Measurements from ENCODE around the gene NAT16. TPM values are rescaled to one million over a fixed set of nuclear protein-coding genes. Genes with fewer than 3 reads are reported as not detected.
"Not testable (repeated sequence)": the region's sequence is repeated elsewhere in the genome, so short reads cannot be mapped to it uniquely, and the experiment has no call there.

The NAT16 gene
- total RNA-seq, 6 experiments from 2014 or later: not detected

DNA sequence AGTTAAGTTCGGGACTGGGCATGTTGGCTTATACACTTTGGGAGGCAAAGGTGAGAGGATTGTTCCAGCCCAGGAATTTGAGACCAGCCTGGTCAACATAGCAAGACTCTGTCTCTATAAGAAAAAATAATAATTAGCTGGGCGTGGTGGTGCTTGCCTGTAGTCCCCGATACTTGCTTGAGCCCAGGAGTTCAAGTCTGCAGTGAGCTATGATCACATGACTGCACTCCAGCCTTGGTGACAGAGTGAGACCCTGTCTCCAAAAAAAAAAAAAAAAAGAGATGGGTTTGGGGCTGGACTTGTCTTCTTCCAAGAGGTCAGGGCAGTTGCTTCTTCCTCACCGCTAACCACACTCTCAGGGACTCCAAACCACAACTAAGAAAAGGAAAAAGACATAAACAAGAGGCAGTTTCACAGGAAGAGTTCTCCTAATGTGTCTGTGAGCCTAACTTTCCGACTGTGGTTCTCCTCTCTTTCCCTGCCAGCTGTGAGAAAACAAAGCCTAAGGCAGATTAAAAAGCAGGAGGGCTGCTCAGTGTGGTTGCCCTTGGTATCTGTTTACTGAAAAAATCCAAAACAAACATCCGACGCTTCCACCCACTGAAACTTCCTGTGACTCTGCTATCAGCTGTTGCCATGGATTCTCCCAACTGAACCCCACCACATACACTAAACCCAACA, 55.6 kb downstream of the NAT16 start:
- Mint-ChIP-seq H3K27ac (peak overlapping the region; percentile 98), H3K9me3 (peaks cover 18% of the 10 kb centered on the region), H3K4me1 (ENCODE audit: low read depth) (peaks cover 87% of the 10 kb centered on the region), H3K36me3 (ENCODE audit: low read depth) (peaks cover 25% of the 10 kb centered on the region), H3K4me3 (peak overlapping the region; percentile 47), H3K27me3 (ENCODE audit: insufficient read depth) (peaks cover 29% of the 10 kb centered on the region)
- peak; percentile 93 for DNase-seq
- TF ChIP-seq, protein P1, sequence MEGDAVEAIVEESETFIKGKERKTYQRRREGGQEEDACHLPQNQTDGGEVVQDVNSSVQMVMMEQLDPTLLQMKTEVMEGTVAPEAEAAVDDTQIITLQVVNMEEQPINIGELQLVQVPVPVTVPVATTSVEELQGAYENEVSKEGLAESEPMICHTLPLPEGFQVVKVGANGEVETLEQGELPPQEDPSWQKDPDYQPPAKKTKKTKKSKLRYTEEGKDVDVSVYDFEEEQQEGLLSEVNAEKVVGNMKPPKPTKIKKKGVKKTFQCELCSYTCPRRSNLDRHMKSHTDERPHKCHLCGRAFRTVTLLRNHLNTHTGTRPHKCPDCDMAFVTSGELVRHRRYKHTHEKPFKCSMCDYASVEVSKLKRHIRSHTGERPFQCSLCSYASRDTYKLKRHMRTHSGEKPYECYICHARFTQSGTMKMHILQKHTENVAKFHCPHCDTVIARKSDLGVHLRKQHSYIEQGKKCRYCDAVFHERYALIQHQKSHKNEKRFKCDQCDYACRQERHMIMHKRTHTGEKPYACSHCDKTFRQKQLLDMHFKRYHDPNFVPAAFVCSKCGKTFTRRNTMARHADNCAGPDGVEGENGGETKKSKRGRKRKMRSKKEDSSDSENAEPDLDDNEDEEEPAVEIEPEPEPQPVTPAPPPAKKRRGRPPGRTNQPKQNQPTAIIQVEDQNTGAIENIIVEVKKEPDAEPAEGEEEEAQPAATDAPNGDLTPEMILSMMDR (IDR thresholded peaks at IDR 0.05): no peak

- TF ChIP-seq, protein P1 (IDR thresholded peaks at IDR 0.05): no peak
- peaks cover 22% of the 10 kb centered on the region for H3K27me3 Mint-ChIP-seq (ENCODE audit: insufficient read depth)
- DNase-seq: no peak
- peaks cover 90% of the 10 kb centered on the region for H3K4me1 Mint-ChIP-seq (ENCODE audit: low read depth)
- H3K36me3 Mint-ChIP-seq (ENCODE audit: low read depth): peaks cover 18% of the 10 kb centered on the region
- peak overlapping the region; percentile 98 for H3K27ac Mint-ChIP-seq
- H3K9me3 Mint-ChIP-seq: peaks cover 14% of the 10 kb centered on the region
- no peak overlapping the region; the same call in 1 of the 2 replicates for H3K4me3 Mint-ChIP-seq
Measured at GRCh38 chr7:101123703-101124068, 56.4 kb downstream of the NAT16 start.

- TF ChIP-seq, protein P1 (IDR thresholded peaks at IDR 0.05): no peak
- no peak for DNase-seq
- H3K36me3 Mint-ChIP-seq (ENCODE audit: low read depth): peaks cover 13% of the 10 kb centered on the region
- H3K4me3 Mint-ChIP-seq: peak overlapping the region; percentile 54
- H3K27me3 Mint-ChIP-seq (ENCODE audit: insufficient read depth): peaks cover 18% of the 10 kb centered on the region
- H3K27ac Mint-ChIP-seq: peak overlapping the region; percentile 98
- peaks cover 90% of the 10 kb centered on the region for H3K4me1 Mint-ChIP-seq (ENCODE audit: low read depth)
- H3K9me3 Mint-ChIP-seq: peaks cover 10% of the 10 kb centered on the region
Measured at GRCh38 chr7:101122933-101123702, 57.0 kb downstream of the NAT16 start.

GRCh38 chr7:101121991-101122932, 57.8 kb downstream of the NAT16 start:
- peaks cover 5% of the 10 kb centered on the region for H3K9me3 Mint-ChIP-seq
- H3K4me1 Mint-ChIP-seq (ENCODE audit: low read depth): peaks cover 91% of the 10 kb centered on the region
- peak; percentile 99 for DNase-seq
- H3K4me3 Mint-ChIP-seq: peak overlapping the region; percentile 87
- H3K27me3 Mint-ChIP-seq (ENCODE audit: insufficient read depth): peaks cover 9% of the 10 kb centered on the region
- peak overlapping the region; percentile 98 for H3K27ac Mint-ChIP-seq
- H3K36me3 Mint-ChIP-seq (ENCODE audit: low read depth): peaks cover 4% of the 10 kb centered on the region
- TF ChIP-seq, protein P1 (IDR thresholded peaks at IDR 0.05): no peak

DNA sequence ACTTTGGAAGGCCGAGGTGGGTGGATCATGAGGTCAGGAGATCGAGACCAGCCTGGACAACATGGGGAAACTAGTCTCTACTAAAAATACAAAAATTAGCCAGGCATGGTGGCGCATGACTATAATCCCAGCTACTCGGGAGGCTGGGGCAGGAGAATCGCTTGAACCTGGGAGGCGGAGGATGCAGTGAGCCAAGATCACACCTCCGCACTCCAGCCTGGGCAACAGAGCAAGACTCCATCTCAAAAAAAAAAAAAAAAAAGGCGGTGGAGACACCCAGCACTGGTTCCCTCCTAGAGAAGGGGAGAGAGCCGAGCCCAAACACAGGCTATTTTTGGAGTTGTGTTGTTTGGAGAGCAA, 58.5 kb downstream of the NAT16 start:
- peak overlapping the region; percentile 20; the same call in 1 of the 2 replicates for H3K4me3 Mint-ChIP-seq
- H3K4me1 Mint-ChIP-seq (ENCODE audit: low read depth): peaks cover 93% of the 10 kb centered on the region
- not testable (repeated sequence) for H3K36me3 Mint-ChIP-seq (ENCODE audit: low read depth); DNase-seq; H3K9me3 Mint-ChIP-seq; H3K27me3 Mint-ChIP-seq (ENCODE audit: insufficient read depth)
- H3K27ac Mint-ChIP-seq: peak overlapping the region; percentile 98

Small RNA genes within 50 kb of the gene (microRNA-seq; reads per million reads assigned to microRNA genes)
- gene MIR4653: not detected

Other genes starting within 250 kb of the NAT16 start
- gene MUC3A, start 230.8 kb downstream of the NAT16 start, total RNA-seq (2021; fragmentation: NEBNext Ultra II Directional; extraction: Animal tissue kit (Norgen Biotek cat#: 25700)): not detected
- 1 to 10 TPM in 5 of 6 experiments, under 1 TPM in 1; 0.91 to 2.3 (median 1.6) TPM for gene MUC12, start 210.7 kb downstream of the NAT16 start, total RNA-seq (2021; fragmentation: NEBNext Ultra II Directional; extraction: Animal tissue kit (Norgen Biotek cat#: 25700))
- not detected for gene MUC17, start 160.2 kb downstream of the NAT16 start, total RNA-seq (2021; fragmentation: NEBNext Ultra II Directional; extraction: Animal tissue kit (Norgen Biotek cat#: 25700))
- gene TRIM56, start 94.8 kb downstream of the NAT16 start, total RNA-seq (2021; fragmentation: NEBNext Ultra II Directional; extraction: Animal tissue kit (Norgen Biotek cat#: 25700)): 10 to 100 TPM; 17.8 to 20.6 (median 19.4) TPM
- 1,000 to 10,000 TPM in 4 of 6 experiments, 100 to 1,000 TPM in 2; 906 to 2,092 (median 1,052) TPM for gene SERPINE1, start 53.2 kb downstream of the NAT16 start, total RNA-seq (2021; fragmentation: NEBNext Ultra II Directional; extraction: Animal tissue kit (Norgen Biotek cat#: 25700))
- 100 to 1,000 TPM; 154 to 176 (median 166) TPM for gene AP1S1, start 25.8 kb downstream of the NAT16 start, total RNA-seq (2021; fragmentation: NEBNext Ultra II Directional; extraction: Animal tissue kit (Norgen Biotek cat#: 25700))
- gene VGF, start 14.7 kb downstream of the NAT16 start, total RNA-seq (2021; fragmentation: NEBNext Ultra II Directional; extraction: Animal tissue kit (Norgen Biotek cat#: 25700)): under 1 TPM; 0.19 to 0.78 (median 0.35) TPM
- not detected for gene MOGAT3, start 20.7 kb upstream of the NAT16 start, total RNA-seq (2021; fragmentation: NEBNext Ultra II Directional; extraction: Animal tissue kit (Norgen Biotek cat#: 25700))
- 100 to 1,000 TPM; 128 to 179 (median 140) TPM for gene PLOD3, start 37.3 kb upstream of the NAT16 start, total RNA-seq (2021; fragmentation: NEBNext Ultra II Directional; extraction: Animal tissue kit (Norgen Biotek cat#: 25700))
- gene ZNHIT1, start 37.9 kb upstream of the NAT16 start, total RNA-seq (2021; fragmentation: NEBNext Ultra II Directional; extraction: Animal tissue kit (Norgen Biotek cat#: 25700)): 100 to 1,000 TPM in 2 of 6 experiments, 10 to 100 TPM in 4; 88.9 to 113 (median 94.0) TPM
- gene CLDN15, start 57.5 kb upstream of the NAT16 start, total RNA-seq (2021; fragmentation: NEBNext Ultra II Directional; extraction: Animal tissue kit (Norgen Biotek cat#: 25700)): 1 to 10 TPM; 2.0 to 3.5 (median 2.9) TPM
- 100 to 1,000 TPM; 160 to 220 (median 192) TPM for gene FIS1, start 64.8 kb upstream of the NAT16 start, total RNA-seq (2021; fragmentation: NEBNext Ultra II Directional; extraction: Animal tissue kit (Norgen Biotek cat#: 25700))
- 10 to 100 TPM; 25.6 to 30.6 (median 26.6) TPM for gene IFT22, start 141.5 kb upstream of the NAT16 start, total RNA-seq (2021; fragmentation: NEBNext Ultra II Directional; extraction: Animal tissue kit (Norgen Biotek cat#: 25700))
- not detected for gene COL26A1, start 182.6 kb upstream of the NAT16 start, total RNA-seq (2021; fragmentation: NEBNext Ultra II Directional; extraction: Animal tissue kit (Norgen Biotek cat#: 25700))

All from HFFc6 (cell line).